Measurements from ENCODE around the gene PTPDC1.

PTPDC1 gene

GRCh38 chr9:94084314-94084713 lies at the start of gene PTPDC1:
Gene PTPDC1, plus strand, starts transcription at chr9:94084464. Its CDS starts 67 bp downstream, at chr9:94084531.
- peak in 11 of 14 donors; percentile 14 to 83 (median 53) for DNase-seq

- no peak for DNase-seq
Measured at GRCh38 chr9:94034511-94034910, 49.8 kb upstream of the PTPDC1 start.

DNA sequence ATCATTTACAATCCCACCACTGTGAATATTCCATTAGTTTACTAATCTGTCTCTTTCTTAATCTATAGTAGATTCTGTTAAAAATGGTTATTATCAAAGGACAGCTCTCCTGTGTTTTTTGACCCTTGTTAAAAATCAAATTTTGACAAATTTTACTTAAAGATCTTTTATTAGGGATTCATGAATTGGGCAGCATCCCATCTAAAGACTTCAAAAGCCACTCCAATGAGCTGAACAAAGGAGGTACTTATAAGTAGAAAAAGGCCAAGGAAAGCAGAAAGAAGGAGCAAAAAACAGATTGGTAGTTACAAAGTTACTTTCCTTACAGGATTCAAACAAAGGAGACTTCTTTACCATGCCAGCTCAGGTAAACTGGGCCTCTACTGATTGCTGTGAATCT lies 44.5 kb upstream of the PTPDC1 start:
- no peak for DNase-seq

DNA sequence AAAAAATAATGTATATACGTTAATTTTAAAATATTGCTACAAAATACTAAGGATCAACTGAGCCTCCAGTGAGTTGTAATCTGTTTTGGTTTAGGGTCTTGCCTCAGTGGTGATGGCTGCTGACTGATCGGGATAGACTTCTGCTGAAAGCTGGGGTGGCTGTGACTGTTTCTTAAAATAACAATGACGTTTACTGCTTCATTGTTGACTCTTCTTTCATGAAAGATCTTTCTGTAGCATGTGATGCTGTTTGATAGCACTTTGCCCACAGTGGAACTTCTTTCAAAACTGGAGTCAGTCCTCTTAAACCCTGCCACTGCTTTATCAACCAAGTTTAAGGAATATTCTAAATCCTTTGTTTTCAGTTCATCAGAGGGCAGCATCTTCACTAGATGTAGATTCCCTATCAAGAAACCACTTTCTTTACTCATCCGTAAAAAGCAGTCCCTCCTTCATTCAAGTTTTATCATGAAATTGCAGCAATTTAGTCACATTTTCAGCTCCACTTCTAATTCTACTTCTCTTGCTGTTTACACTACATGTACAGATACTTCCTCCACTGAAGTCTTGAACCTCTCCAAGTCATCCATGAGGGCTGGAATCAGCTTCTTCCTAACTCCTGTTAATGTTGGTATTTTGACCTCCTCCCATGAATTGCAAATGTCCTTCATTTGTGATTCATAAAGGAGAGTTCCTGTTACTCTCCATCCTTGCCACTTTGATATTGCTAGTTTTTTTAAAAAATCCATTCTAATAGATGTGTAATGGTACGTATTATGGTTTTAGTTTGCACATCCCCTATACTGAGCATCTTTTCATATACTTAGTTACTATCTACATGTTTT lies 41.5 kb upstream of the PTPDC1 start:
- no peak for DNase-seq

DNA sequence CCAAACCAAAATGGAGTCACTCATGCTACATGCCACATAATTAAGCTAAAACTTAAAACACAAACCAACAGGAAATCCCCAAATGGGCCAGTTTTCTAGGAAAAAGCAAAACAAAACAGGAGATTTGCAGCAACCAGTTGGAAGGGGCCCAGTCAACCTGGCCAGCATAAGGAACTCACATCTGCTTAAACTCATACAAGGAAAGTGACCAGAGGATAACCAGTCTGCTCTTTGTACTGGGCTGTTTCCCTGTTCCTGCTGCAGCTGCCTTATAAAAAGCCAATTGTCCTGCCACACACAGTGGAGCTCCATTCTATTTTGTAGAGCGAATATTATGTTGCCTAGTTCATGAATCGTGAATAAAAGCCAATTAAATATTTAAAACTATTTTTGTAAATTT lies 29.5 kb upstream of the PTPDC1 start:
- DNase-seq: peak in 3 of 14 donors; percentile 6 to 24 (median 10)

DNA sequence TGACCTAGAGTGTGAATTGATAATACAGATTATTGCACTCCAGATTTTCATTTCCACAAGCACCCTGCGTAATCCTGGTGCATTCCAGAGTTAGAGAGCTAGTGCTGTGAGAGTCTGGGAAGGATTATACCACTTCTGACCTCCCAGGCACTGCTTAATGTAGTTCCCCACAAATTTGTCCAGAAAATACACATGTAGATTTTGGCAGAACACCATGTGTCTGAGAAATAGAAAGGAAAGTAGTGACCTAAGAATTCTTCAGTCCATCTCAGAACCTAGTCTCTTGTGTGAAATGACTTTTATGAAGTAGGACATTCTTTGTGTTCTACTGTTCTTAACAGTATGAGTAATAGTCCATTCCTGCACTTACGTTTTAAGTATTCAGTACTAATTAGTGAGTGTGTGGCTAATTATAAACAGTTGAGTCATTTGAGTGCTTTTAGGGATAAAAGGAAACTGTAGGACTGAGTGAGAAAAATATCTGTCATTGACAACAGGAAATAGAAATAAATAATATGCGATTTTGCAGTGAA lies 27.8 kb upstream of the PTPDC1 start:
- DNase-seq: no peak

GRCh38 chr9:94057918-94058317 lies 26.3 kb upstream of the PTPDC1 start:
- no peak for DNase-seq

DNA sequence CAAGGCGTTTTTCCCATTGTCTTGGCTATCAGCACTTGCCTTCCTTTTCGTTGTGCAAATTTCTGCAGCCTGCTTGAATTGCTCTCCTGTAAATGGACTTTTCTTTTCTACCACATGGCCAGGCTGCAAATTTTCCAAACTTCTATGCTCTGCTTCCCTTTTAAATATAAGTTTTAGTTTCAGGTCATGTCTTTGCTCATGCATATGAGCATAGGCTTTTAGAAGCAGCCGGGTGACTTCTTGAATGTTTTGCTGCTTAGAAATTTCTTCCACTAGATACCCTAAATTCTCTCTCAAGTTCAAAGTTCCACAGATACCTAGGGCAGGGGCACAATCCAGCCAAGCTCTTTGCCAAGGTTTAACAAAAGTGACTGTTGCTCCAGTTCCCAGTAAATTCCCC lies 22.4 kb upstream of the PTPDC1 start:
- no peak for DNase-seq

GRCh38 chr9:94065535-94065961 lies 18.7 kb upstream of the PTPDC1 start:
- DNase-seq: peak in 11 of 14 donors; percentile 20 to 73 (median 49)

- DNase-seq: no peak
Measured at GRCh38 chr9:94068257-94068656, 16.0 kb upstream of the PTPDC1 start.

- no peak for DNase-seq
Measured at GRCh38 chr9:94076557-94076956, 7.7 kb upstream of the PTPDC1 start.

- DNase-seq: no peak
Measured at GRCh38 chr9:94078086-94078485, 6.2 kb upstream of the PTPDC1 start.

GRCh38 chr9:94079236-94079635 lies 5.0 kb upstream of the PTPDC1 start:
- no peak for DNase-seq

DNA sequence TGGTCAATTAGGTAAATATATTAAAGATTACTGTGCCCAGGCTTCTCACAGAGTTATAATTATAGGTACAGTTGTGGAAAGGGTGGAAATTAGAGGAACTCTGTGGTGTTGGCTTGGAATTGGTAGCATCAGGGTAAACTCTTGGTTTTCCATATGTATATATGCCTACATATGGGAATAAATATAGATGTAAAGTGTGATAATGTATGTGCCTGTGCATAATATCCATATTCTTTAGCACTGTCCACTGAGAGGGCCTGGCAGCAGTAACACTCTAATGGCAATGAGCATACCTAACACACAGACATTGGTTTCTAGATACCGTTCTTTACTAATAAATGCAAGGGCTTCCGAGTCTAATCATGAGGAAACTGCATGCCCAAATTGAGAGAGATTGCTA lies 4.0 kb upstream of the PTPDC1 start:
- no peak for DNase-seq

DNA sequence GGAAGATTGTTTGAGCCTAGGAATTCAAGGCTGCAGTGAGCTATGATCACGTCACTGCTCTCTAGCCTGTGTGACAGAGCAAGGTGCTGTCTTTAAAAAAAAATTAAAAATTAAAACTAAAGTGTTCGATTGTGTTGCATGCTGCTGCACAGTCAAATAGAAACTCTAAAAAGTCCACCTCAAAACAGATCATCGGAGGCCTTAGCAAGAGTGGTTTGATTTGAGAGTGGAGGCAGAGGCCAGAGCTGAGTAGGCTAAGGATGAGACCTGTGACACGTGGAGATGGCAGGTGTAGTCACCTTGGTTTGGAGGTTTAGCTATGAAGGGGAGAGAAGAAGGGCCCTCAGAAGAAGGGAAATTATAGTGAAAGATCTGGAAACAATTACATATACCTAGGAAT lies 2.8 kb upstream of the PTPDC1 start:
- DNase-seq: no peak

DNA sequence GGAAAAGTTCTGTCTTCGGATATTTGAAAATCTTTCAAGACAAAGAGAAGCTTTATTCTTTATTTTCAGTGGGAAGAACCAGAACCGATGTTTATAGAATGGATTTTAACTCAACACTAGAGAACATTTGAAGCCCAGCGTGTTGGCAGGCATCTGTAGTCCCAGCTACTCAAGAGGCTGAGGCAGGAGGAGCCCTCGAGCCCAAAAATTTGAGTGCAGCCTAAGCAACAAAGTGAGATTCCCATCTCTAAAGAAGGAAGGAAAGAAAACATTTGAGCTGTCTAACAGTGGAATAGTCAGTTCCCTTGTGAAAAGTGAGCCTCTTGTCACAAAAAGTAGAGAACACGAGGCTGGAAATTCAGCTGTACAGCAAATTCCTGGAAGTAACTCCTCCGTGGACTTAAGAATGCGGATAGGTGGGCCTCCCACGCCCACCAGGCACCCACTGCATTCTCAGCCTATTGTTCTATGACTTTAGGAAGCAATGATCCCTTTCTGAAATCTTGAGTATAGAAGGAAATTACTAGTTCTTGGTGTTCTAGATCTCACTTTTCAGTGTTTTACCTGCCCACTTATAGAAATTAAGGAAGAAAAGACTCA lies 2.3 kb upstream of the PTPDC1 start:
- no peak for DNase-seq

GRCh38 chr9:94082553-94082952 lies 1.7 kb upstream of the PTPDC1 start:
- no peak for DNase-seq

DNA sequence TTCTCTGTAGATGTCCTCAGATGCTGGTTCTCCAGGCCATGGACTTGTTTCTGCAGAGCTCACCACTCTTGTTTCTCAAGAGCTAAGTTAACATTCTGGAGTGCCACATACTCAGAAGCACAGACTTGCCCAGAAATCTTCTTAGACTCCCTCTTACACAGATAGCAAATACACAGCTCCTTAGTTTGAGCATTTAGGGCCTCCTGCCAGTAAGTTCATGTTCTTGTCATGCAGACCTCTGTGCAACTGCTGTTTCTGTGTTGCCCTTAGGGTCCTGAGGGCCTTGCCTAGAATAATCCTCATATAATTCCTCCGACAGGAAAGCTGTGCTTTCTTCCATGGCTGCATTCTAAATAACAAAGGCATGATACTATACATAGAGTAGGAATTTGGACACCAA lies 1.3 kb upstream of the PTPDC1 start:
- DNase-seq: peak in 1 of 14 donors; percentile 60

GRCh38 chr9:94083384-94083783 lies 880 bp upstream of the PTPDC1 start:
- peak in 1 of 14 donors; percentile 16 for DNase-seq

DNA sequence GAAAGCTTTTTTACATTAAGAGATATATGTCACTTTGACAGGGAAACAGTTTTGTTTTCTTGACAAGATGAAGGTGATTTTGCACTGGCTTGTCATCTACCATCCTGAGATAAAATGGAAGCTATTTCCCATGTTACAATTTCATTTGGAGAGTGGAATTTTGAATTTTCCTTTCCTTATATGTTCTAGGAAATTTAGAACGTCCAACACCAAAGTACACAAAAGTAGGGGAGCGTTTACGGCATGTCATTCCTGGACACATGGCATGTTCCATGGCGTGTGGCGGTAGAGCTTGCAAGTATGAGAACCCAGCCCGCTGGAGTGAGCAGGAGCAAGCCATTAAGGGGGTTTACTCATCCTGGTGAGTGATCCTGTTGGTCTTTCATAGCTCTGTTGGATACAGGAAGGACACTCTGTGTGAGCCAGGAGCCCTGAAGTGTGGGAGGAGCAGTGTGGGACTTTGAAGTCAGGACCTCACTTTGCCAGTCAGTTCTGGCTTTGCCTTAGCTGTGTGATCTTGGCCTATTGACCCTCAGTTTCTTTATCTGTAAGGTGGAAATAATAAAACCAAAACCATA lies 887 bp downstream of the PTPDC1 start:
- DNase-seq: no peak

DNA sequence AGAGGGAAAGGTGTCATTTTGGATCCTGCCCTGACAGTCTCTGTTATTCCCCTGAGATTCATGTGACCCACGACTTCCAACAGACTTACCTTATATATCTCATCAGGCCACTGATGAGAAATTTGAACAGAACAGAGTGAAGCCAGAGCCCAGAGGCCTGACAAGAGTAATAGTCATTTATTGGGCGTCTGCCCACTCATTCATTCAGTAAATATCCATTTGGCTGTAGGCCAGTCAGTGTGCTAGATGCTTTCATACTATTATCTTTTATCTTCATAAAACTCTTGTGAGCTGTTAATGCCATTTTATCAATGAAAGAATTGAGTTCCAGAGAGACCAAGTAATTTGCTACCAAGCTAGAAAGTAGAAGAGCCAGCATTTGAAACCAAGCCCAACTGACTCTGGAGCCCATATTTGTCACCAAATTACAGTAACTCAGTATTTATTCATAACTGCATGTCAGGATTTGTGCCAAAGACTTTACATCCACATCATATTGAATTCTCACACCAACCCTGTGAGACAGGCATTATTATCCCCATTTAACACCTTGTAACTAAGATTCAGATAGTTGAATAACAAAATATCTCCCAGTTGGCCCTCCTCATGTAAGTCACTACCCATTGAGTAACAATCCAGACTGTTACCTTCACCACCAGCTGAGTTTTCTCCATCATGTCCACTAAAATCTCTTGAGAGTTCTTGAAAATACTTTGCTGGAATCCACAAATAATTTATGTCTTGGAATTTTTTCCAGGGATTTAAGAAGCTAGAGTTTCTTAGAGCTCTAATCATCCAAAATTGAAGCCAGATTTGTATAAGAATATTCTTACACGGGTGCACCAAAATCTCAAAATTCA lies 2.5 kb downstream of the PTPDC1 start:
- DNase-seq: no peak

All from C1 segment of cervical spinal cord (tissue), 14 donors.